Measurements from ENCODE around the gene IGF2BP3.

DNA sequence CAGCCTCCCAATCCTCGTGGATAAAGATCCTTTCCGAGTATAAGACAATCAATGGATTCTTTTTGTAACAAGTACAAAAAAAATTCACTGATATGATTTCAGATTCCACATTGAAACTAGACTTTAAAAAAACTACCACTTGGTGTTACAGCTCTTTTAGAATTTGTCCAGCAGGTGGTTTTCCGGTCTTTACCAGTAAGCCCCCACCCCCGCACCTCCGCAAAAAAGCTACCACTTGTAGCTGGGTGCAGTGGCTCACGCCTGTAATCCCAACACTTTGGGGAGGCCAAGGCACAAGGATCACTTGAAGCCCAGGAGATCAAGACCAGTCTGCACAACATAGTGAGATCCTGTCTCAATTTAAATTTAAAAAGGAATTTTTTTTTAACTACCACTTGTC lies 19.8 kb downstream of the IGF2BP3 start:
- TF ChIP-seq, protein P1, sequence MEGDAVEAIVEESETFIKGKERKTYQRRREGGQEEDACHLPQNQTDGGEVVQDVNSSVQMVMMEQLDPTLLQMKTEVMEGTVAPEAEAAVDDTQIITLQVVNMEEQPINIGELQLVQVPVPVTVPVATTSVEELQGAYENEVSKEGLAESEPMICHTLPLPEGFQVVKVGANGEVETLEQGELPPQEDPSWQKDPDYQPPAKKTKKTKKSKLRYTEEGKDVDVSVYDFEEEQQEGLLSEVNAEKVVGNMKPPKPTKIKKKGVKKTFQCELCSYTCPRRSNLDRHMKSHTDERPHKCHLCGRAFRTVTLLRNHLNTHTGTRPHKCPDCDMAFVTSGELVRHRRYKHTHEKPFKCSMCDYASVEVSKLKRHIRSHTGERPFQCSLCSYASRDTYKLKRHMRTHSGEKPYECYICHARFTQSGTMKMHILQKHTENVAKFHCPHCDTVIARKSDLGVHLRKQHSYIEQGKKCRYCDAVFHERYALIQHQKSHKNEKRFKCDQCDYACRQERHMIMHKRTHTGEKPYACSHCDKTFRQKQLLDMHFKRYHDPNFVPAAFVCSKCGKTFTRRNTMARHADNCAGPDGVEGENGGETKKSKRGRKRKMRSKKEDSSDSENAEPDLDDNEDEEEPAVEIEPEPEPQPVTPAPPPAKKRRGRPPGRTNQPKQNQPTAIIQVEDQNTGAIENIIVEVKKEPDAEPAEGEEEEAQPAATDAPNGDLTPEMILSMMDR (IDR thresholded peaks at IDR 0.05): no peak
- TF ChIP-seq, protein P2, sequence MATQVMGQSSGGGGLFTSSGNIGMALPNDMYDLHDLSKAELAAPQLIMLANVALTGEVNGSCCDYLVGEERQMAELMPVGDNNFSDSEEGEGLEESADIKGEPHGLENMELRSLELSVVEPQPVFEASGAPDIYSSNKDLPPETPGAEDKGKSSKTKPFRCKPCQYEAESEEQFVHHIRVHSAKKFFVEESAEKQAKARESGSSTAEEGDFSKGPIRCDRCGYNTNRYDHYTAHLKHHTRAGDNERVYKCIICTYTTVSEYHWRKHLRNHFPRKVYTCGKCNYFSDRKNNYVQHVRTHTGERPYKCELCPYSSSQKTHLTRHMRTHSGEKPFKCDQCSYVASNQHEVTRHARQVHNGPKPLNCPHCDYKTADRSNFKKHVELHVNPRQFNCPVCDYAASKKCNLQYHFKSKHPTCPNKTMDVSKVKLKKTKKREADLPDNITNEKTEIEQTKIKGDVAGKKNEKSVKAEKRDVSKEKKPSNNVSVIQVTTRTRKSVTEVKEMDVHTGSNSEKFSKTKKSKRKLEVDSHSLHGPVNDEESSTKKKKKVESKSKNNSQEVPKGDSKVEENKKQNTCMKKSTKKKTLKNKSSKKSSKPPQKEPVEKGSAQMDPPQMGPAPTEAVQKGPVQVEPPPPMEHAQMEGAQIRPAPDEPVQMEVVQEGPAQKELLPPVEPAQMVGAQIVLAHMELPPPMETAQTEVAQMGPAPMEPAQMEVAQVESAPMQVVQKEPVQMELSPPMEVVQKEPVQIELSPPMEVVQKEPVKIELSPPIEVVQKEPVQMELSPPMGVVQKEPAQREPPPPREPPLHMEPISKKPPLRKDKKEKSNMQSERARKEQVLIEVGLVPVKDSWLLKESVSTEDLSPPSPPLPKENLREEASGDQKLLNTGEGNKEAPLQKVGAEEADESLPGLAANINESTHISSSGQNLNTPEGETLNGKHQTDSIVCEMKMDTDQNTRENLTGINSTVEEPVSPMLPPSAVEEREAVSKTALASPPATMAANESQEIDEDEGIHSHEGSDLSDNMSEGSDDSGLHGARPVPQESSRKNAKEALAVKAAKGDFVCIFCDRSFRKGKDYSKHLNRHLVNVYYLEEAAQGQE (IDR thresholded peaks at IDR 0.05; ENCODE audit: insufficient read depth in 1 of 2, low read depth in 2 of 2, low read length in 1 of 2): no peak
- no peak for TF ChIP-seq POLR2AphosphoS5 (IDR thresholded peaks at IDR 0.05; ENCODE audit: low read depth, low read length)

All from Panc1 (cell line).